H9 (cell line): ENCODE data around the gene SEC24C. TPM values are rescaled to one million over a fixed set of nuclear protein-coding genes. Genes with fewer than 3 reads are reported as not detected.
"Not testable (repeated sequence)": the region's sequence is repeated elsewhere in the genome, so short reads cannot be mapped to it uniquely, and the experiment has no call there.

ENCODE experiments used
- DNase-seq: peaks from one replicate; pipeline ENCODE4 v3.0.0-alpha.2; 2017
- H2AFZ ChIP-seq: one replicate; pipeline ENCODE4 v1.6.1; 2013; ENCODE audit warnings: mild to moderate bottlenecking, low read length, control low read depth, moderate library complexity
- H2AK5ac ChIP-seq: 2 replicates; pipeline ENCODE4 v1.6.1; 2013; ENCODE audit warnings: low read length, control low read depth, mixed read lengths; ENCODE audit not compliant: insufficient read length
- H2BK120ac ChIP-seq: one replicate; pipeline ENCODE4 v1.6.1; 2013; ENCODE audit warnings: low read depth, mild to moderate bottlenecking, low read length, control low read depth, inconsistent platforms; ENCODE audit not compliant: poor library complexity, severe bottlenecking
- H2BK12ac ChIP-seq: 2 replicates; pipeline ENCODE4 v1.6.1; 2013; ENCODE audit warnings: low read length, control low read depth, mixed read lengths, low read depth; ENCODE audit not compliant: insufficient read length
- H2BK15ac ChIP-seq: 2 replicates; pipeline ENCODE4 v1.6.1; 2013; ENCODE audit warnings: low read depth, low read length, control low read depth
- H2BK20ac ChIP-seq: one replicate; pipeline ENCODE4 v1.6.1; 2013; ENCODE audit warnings: low read depth, mild to moderate bottlenecking, low read length, control low read depth, inconsistent platforms; ENCODE audit not compliant: poor library complexity, severe bottlenecking
- H2BK5ac ChIP-seq: 2 replicates; pipeline ENCODE4 v1.6.1; 2013; ENCODE audit warnings: low read length, control low read depth, mixed read lengths; ENCODE audit not compliant: insufficient read length
- H3K14ac ChIP-seq: 2 replicates; pipeline ENCODE4 v1.6.1; 2013; ENCODE audit warnings: low read length, control low read depth; ENCODE audit not compliant: insufficient read depth
- H3K18ac ChIP-seq: 2 replicates; pipeline ENCODE4 v1.6.1; 2013; ENCODE audit warnings: low read depth, mild to moderate bottlenecking, mixed read lengths, low read length, control low read depth; ENCODE audit not compliant: insufficient read length
- H3K23ac ChIP-seq: 2 replicates; pipeline ENCODE4 v1.6.1; 2013; ENCODE audit warnings: low read length, control low read depth, mixed read lengths, low read depth; ENCODE audit not compliant: insufficient read length
- H3K23me2 ChIP-seq: 2 replicates; pipeline ENCODE4 v1.6.1; 2013; ENCODE audit warnings: low read depth, mild to moderate bottlenecking, mixed read lengths, low read length, control low read depth; ENCODE audit not compliant: insufficient read length, poor library complexity, severe bottlenecking
- H3K27ac ChIP-seq: 2 replicates; pipeline ENCODE4 v1.5.1; 2013; ENCODE audit warnings: low read length, control low read depth, mixed read lengths, low read depth; ENCODE audit not compliant: insufficient read length
- H3K27me3 ChIP-seq: 2 replicates; pipeline ENCODE4 v1.6.1; 2013; ENCODE audit warnings: low read length, control low read depth, inconsistent platforms; ENCODE audit not compliant: insufficient read depth
- H3K4ac ChIP-seq: 2 replicates; pipeline ENCODE4 v1.6.1; 2013; ENCODE audit warnings: low read depth, mild to moderate bottlenecking, control low read depth, inconsistent platforms, low read length, moderate library complexity
- H3K4me1 ChIP-seq: 2 replicates; pipeline ENCODE4 v1.6.1; 2013; ENCODE audit warnings: low read length, control low read depth, inconsistent platforms; ENCODE audit not compliant: insufficient read depth
- H3K4me2 ChIP-seq: 2 replicates; pipeline ENCODE4 v1.6.1; 2013; ENCODE audit warnings: low read length, control low read depth, mixed read lengths; ENCODE audit not compliant: insufficient read length, insufficient read depth
- H3K56ac ChIP-seq: 2 replicates; pipeline ENCODE4 v1.6.1; 2013; ENCODE audit warnings: low read depth, mild to moderate bottlenecking, mixed read lengths, low read length, control low read depth; ENCODE audit not compliant: insufficient read length
- H3K79me1 ChIP-seq: 2 replicates; pipeline ENCODE4 v1.6.1; 2013; ENCODE audit warnings: low read depth, mild to moderate bottlenecking, moderate library complexity, low read length, control low read depth, inconsistent platforms; ENCODE audit not compliant: insufficient read depth, poor library complexity, severe bottlenecking
- H3K79me2 ChIP-seq: 2 replicates; pipeline ENCODE4 v1.6.1; 2013; ENCODE audit warnings: low read length, control low read depth, inconsistent platforms; ENCODE audit not compliant: insufficient read depth
- H3K9ac ChIP-seq: 2 replicates; pipeline ENCODE4 v1.6.1; 2013; ENCODE audit warnings: low read length, control low read depth, mixed read lengths; ENCODE audit not compliant: insufficient read length; ENCODE audit errors: extremely low read depth
- H3K9me3 ChIP-seq: one replicate; pipeline ENCODE4 v1.6.1; 2013; ENCODE audit warnings: low read depth, low read length, inconsistent platforms; ENCODE audit not compliant: control insufficient read depth
- H3T11ph ChIP-seq: one replicate; pipeline ENCODE4 v1.6.1; 2013; ENCODE audit warnings: mild to moderate bottlenecking, low read length, control low read depth, inconsistent platforms
- H4K20me1 ChIP-seq: one replicate; pipeline ENCODE4 v1.6.1; 2013; ENCODE audit not compliant: control insufficient read depth, insufficient read length, insufficient read depth
- H4K5ac ChIP-seq: 2 replicates; pipeline ENCODE4 v1.6.1; 2013; ENCODE audit warnings: low read depth, mild to moderate bottlenecking, mixed read lengths, low read length, control low read depth; ENCODE audit not compliant: insufficient read length
- H4K8ac ChIP-seq: replicated peaks from 2 replicates; pipeline ENCODE4 v1.6.1; 2013; ENCODE audit warnings: low read length, control low read depth, mixed read lengths, low read depth; ENCODE audit not compliant: insufficient read length
- H4K91ac ChIP-seq: 2 replicates; pipeline ENCODE4 v1.6.1; 2013; ENCODE audit warnings: low read depth, mild to moderate bottlenecking, moderate library complexity, mixed read lengths, low read length, control low read depth; ENCODE audit not compliant: insufficient read length
- H3K27ac Mint-ChIP-seq, 3 experiments: 2 replicates in 2 of 3; 3 replicates in 1 of 3; pipeline ENCODE4 v1.8.0; 2020 to 2021; ENCODE audit warnings: mixed read lengths in 3 of 3, mild to moderate bottlenecking in 1 of 3, moderate library complexity in 1 of 3
- H3K27me3 Mint-ChIP-seq: 2 replicates; pipeline ENCODE4 v1.8.0; 2021; ENCODE audit warnings: low read depth, mild to moderate bottlenecking, moderate library complexity, mixed read lengths
- H3K36me3 Mint-ChIP-seq, 3 experiments: 2 replicates in 2 of 3; 3 replicates in 1 of 3; pipeline ENCODE4 v1.8.0; 2020 to 2021; ENCODE audit warnings: low read depth in 3 of 3, mixed read lengths in 3 of 3; ENCODE audit not compliant: insufficient read depth in 1 of 3
- H3K4me1 Mint-ChIP-seq, 2 experiments: 2 replicates each; pipeline ENCODE4 v1.8.0; 2020; ENCODE audit warnings: mixed read lengths in 2 of 2
- H3K4me3 Mint-ChIP-seq, 2 experiments: 2 replicates in 1 of 2; 3 replicates in 1 of 2; pipeline ENCODE4 v1.8.0; 2020 to 2021; ENCODE audit warnings: mild to moderate bottlenecking in 2 of 2, mixed read lengths in 2 of 2, moderate library complexity in 1 of 2
- H3K9me3 Mint-ChIP-seq, 2 experiments: 2 replicates in 1 of 2; 3 replicates in 1 of 2; pipeline ENCODE4 v1.8.0; 2020; ENCODE audit warnings: mild to moderate bottlenecking in 2 of 2, mixed read lengths in 2 of 2, moderate library complexity in 1 of 2
- WGBS: extraction: QIAGEN DNeasy Blood & Tissue Kit; methylation state at CpG from one replicate; pipeline ENCODE4 v1.1.7; 2013; ENCODE audit warnings: missing lambda C conversion rate, low lambda C conversion rate, mixed read lengths; ENCODE audit not compliant: insufficient read length; ENCODE audit errors: extremely low coverage; 5-methylcytosine and 5-hydroxymethylcytosine counted together
- total RNA-seq: library from RNA; stranded (reverse); gene quantifications from 2 replicates; pipeline ENCODE4 v1.2.1, GENCODE V29; 2021

SEC24C gene
- total RNA-seq, 1 experiment from 2014 or later = 62.4 TPM

DNA sequence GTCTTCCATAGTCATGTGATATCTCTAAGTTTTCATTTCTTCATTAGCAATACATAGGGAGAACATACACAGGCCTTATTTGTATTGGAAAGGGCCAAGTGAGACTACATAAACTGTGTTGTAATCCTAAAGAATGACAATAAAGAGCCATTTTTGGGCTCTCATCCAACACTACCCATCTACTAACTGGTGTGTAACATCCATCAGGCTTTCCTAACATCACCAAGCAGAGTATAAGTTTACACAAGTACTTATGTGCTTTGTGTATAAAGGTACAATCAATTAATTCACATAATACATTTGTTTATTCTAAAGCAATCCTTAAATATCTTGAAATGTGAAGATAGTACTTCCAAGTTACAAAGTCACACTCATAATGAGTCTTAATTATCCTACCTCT, 48.9 kb upstream of the SEC24C start:
- not testable (repeated sequence) for H3K27me3 Mint-ChIP-seq, H3K56ac ChIP-seq, H2BK12ac ChIP-seq, H4K20me1 ChIP-seq, H3K27me3 ChIP-seq, H2BK5ac ChIP-seq, H3K23me2 ChIP-seq, H3K9me3 Mint-ChIP-seq, H3K9me3 ChIP-seq, H2BK15ac ChIP-seq, H3K18ac ChIP-seq, H2BK20ac ChIP-seq, H2AK5ac ChIP-seq, H3K23ac ChIP-seq, H3T11ph ChIP-seq, H2AFZ ChIP-seq, DNase-seq, H4K5ac ChIP-seq, H3K14ac ChIP-seq, H3K36me3 Mint-ChIP-seq, H2BK120ac ChIP-seq, H3K9ac ChIP-seq, H4K8ac ChIP-seq, H4K91ac ChIP-seq, H3K79me1 ChIP-seq, H3K4ac ChIP-seq, H3K4me3 Mint-ChIP-seq, H3K4me1 Mint-ChIP-seq, H3K4me1 ChIP-seq, H3K4me2 ChIP-seq, H3K27ac ChIP-seq, H3K27ac Mint-ChIP-seq, H3K79me2 ChIP-seq

DNA sequence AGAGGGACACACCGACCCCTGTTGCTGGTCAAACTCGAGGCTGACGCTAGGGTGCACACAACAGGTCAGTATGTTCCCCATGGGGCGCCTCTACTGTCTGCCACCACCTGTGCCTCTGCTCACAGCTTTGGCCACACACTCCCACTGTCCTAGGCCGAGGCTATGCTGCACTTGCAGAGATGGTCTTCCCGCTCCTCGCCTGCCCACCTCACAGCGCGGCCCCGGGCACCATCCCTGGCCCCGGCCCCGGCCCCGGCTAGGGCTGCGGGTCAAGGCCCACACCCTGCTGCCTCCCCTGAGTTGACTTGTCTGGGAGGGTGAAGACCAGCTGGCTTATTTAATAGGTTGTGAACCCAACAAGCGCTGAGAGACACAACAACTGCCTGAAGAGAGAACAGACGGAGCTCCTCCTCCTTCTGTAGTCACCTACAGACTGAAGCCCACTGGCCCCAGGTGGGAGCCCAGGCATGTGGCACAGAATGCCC, 46.5 kb upstream of the SEC24C start, which contains the start of gene AGAP5:
TSS of gene AGAP5 (minus strand) at position 435 of the 485 bp plus-strand sequence. CDS start at position 81, 354 bp downstream.
- not testable (repeated sequence) for H3K9ac ChIP-seq, H3K14ac ChIP-seq, H4K8ac ChIP-seq, H3K27ac Mint-ChIP-seq, H3K79me1 ChIP-seq, H3K36me3 Mint-ChIP-seq, H4K20me1 ChIP-seq, H2AK5ac ChIP-seq, H4K91ac ChIP-seq, H3K23ac ChIP-seq, H3K4me3 Mint-ChIP-seq, H3K18ac ChIP-seq, H2BK15ac ChIP-seq, H3K56ac ChIP-seq, H3K23me2 ChIP-seq, DNase-seq, H3K27me3 Mint-ChIP-seq, H3K9me3 Mint-ChIP-seq, H3K4me2 ChIP-seq, H2AFZ ChIP-seq, H3K4me1 Mint-ChIP-seq, H2BK20ac ChIP-seq, H4K5ac ChIP-seq, H2BK5ac ChIP-seq, H3T11ph ChIP-seq, H2BK12ac ChIP-seq, H3K4ac ChIP-seq, H3K9me3 ChIP-seq, H3K27me3 ChIP-seq, H3K4me1 ChIP-seq, H2BK120ac ChIP-seq, H3K27ac ChIP-seq, H3K79me2 ChIP-seq
- no CpG with 5 or more reads among the region's 16 CpGs for WGBS
